GM12878 (cell line): ENCODE results near the gene GPC3. TPM values are rescaled to one million over a fixed set of nuclear protein-coding genes. Genes with fewer than 3 reads are reported as not detected.

Experiments used
- ATAC-seq: fragments of 200-7000 bp; cut with Tn5 transposase; 3 replicates; pipeline ENCODE4 v1.9.1; 2020; ENCODE audit warnings: mild to moderate bottlenecking, moderate library complexity
- BruUV-seq: library from RNA; stranded (reverse); fragments of 400-500 nt; replicated peaks from 2 replicates; lab custom pipeline; 2021; lab: Mats Ljungman, UMichigan
- CTCF ChIA-PET: fragments of 300-600 bp; sonication (Branson Sonifier 250); formaldehyde crosslinking; extraction: SDS; loops from one replicate; lab custom pipeline; 2021; ENCODE audit warnings: inconsistent platforms; lab: Yijun Ruan, JAX
- POLR2A ChIA-PET: fragments of 350-600 bp; formaldehyde crosslinking; extraction: SDS; loops from one replicate; lab custom pipeline; 2021; ENCODE audit warnings: inconsistent platforms; lab: Charles Lee
- RAD21 ChIA-PET: fragments of 300-600 bp; sonication (Branson Sonifier 250); formaldehyde crosslinking; loops from one replicate; lab custom pipeline; 2023; ENCODE audit warnings: antibody characterized with exemption; ENCODE audit not compliant: unreplicated experiment; lab: Charles Lee
- SMC1A ChIA-PET: fragments of 300-600 bp; sonication (Branson Sonifier 250); formaldehyde crosslinking; loops from one replicate; lab custom pipeline; 2023; ENCODE audit not compliant: unreplicated experiment, uncharacterized antibody; lab: Charles Lee
- DNase-seq: peaks from one replicate; pipeline ENCODE4 v3.0.0-alpha.2; 2011; ENCODE audit warnings: low read depth, low spot score
- FAIRE-seq: peaks from 3 replicates; lab custom pipeline; 2011; peaks lifted over from hg19 to GRCh38; lab: Jason Lieb, UNC
- H2AFZ ChIP-seq: 2 replicates; pipeline ENCODE4 v1.6.0; 2011; ENCODE audit warnings: low read depth, low read length, control low read depth; ENCODE audit not compliant: control insufficient read depth
- H3K27ac ChIP-seq: 2 replicates; pipeline ENCODE4 v1.5.1; 2011; ENCODE audit warnings: control low read depth; ENCODE audit not compliant: control insufficient read depth, insufficient read depth
- H3K27me3 ChIP-seq, 2 experiments: replicated peaks in 1 of 2; 2 replicates each; pipeline versions ENCODE4 v1.6.0 to v1.6.1; 2011; ENCODE audit warnings: low read length in 1 of 2; ENCODE audit not compliant: control insufficient read depth in 2 of 2, insufficient read depth in 2 of 2
- H3K36me3 ChIP-seq, 2 experiments: 2 replicates each; pipeline ENCODE4 v1.5.1; 2011; ENCODE audit warnings: low read length in 1 of 2; ENCODE audit not compliant: control insufficient read depth in 2 of 2, insufficient read depth in 2 of 2
- H3K4me1 ChIP-seq: 2 replicates; pipeline ENCODE4 v1.6.1; 2011; ENCODE audit warnings: mild to moderate bottlenecking, low read length, moderate library complexity, mixed read lengths; ENCODE audit not compliant: control insufficient read depth, insufficient read depth
- H3K4me2 ChIP-seq: 2 replicates; pipeline ENCODE4 v1.6.0; 2011; ENCODE audit warnings: control low read depth; ENCODE audit not compliant: control insufficient read depth, insufficient read depth
- H3K4me3 ChIP-seq: fragments of 200-600 bp; sonication (generic); 2 replicates; pipeline ENCODE4 v1.5.1; 2016
- H3K79me2 ChIP-seq: 2 replicates; pipeline ENCODE4 v1.6.0; 2011; ENCODE audit warnings: low read length; ENCODE audit not compliant: control insufficient read depth, insufficient read depth
- H3K9ac ChIP-seq: 2 replicates; pipeline ENCODE4 v1.8.0; 2011; ENCODE audit warnings: low read length, control low read depth, mixed read lengths; ENCODE audit not compliant: control insufficient read depth, insufficient read depth
- H3K9me3 ChIP-seq: replicated peaks from 3 replicates; pipeline ENCODE4 v1.5.1; 2011; ENCODE audit warnings: mild to moderate bottlenecking, low read length; ENCODE audit not compliant: control insufficient read depth, insufficient read depth
- H4K20me1 ChIP-seq: 2 replicates; pipeline ENCODE4 v1.6.0; 2011; ENCODE audit not compliant: control insufficient read depth, insufficient read depth
- IKZF1 ChIP-seq: fragments of 450-650 bp; conservative IDR thresholded peaks from 2 replicates; pipeline ENCODE4 v1.6.1; 2017; ENCODE audit warnings: antibody characterized with exemption, mild to moderate bottlenecking
- MEF2B ChIP-seq: fragments of 450-650 bp; IDR thresholded peaks from 2 replicates; pipeline ENCODE4 v1.6.1; 2018; ENCODE audit warnings: mild to moderate bottlenecking, moderate library complexity; ENCODE audit not compliant: partially characterized antibody, poor library complexity, severe bottlenecking
- MXI1 ChIP-seq: fragments of 150-350 bp; IDR thresholded peaks from 2 replicates; pipeline ENCODE4 v1.6.1; 2011; ENCODE audit warnings: low read depth, mild to moderate bottlenecking, inconsistent platforms, low read length, improper control_type of control experiment
- MYC ChIP-seq: IDR thresholded peaks from 2 replicates; pipeline ENCODE4 v1.6.1; 2011; ENCODE audit warnings: mild to moderate bottlenecking, low read length, moderate library complexity, inconsistent platforms; ENCODE audit not compliant: insufficient read depth, insufficient replicate concordance, insufficient read length, severe bottlenecking
- NR2F1 ChIP-seq: fragments of 450-650 bp; conservative IDR thresholded peaks from 2 replicates; pipeline ENCODE4 v1.6.1; 2017; ENCODE audit warnings: mild to moderate bottlenecking
- PML ChIP-seq: IDR thresholded peaks from 2 replicates; pipeline ENCODE4 v1.6.1; 2012; ENCODE audit warnings: low read length, inconsistent platforms
- RAD21 ChIP-seq: IDR thresholded peaks from 2 replicates; pipeline ENCODE4 v1.6.1; 2011; ENCODE audit warnings: mild to moderate bottlenecking, low read depth, low read length, moderate library complexity; ENCODE audit not compliant: insufficient read depth
- SMAD1 ChIP-seq: fragments of 450-650 bp; IDR thresholded peaks from 2 replicates; pipeline ENCODE4 v1.6.1; 2018; ENCODE audit warnings: mild to moderate bottlenecking, low read depth; ENCODE audit not compliant: partially characterized antibody
- SMAD5 ChIP-seq: IDR thresholded peaks from 2 replicates; pipeline ENCODE4 v1.6.1; 2016; ENCODE audit warnings: antibody characterized with exemption, low read depth
- TARDBP ChIP-seq: IDR thresholded peaks from 2 replicates; pipeline ENCODE4 v1.6.1; 2016; ENCODE audit warnings: borderline replicate concordance
- ZNF384 ChIP-seq: IDR thresholded peaks from 2 replicates; pipeline ENCODE4 v1.6.1; 2012; ENCODE audit warnings: low read depth, mild to moderate bottlenecking, low read length, improper control_type of control experiment, borderline replicate concordance
- WGBS: methylation state at CpG from one replicate; pipeline ENCODE4 v1.1.6; 2016; ENCODE audit warnings: low lambda C conversion rate; ENCODE audit not compliant: insufficient replicate concordance, insufficient coverage; ENCODE audit errors: missing lambda C conversion rate; 5-methylcytosine and 5-hydroxymethylcytosine counted together
- in situ Hi-C: fragments of 300-500 bp; cut with MboI; formaldehyde crosslinking; loops from 9 replicates; pipeline ENCODE4 v1.14.3; 2018; ENCODE audit warnings: mixed read lengths
- intact Hi-C: fragments of 100-400 bp; cut with micrococcal nuclease; formaldehyde crosslinking; loops from one replicate; pipeline ENCODE4 v1.14.2; 2022; ENCODE audit not compliant: unreplicated experiment
- polyA plus RNA-seq, 11 experiments: library from polyadenylated mRNA; depleted of rRNA in 4 of 11; unstranded in 6 of 11; stranded (reverse) in 5 of 11; fragments of >200 nt; fragmentation: Nextera tagmentation in 4 of 11; fragmentation: Illumina TruSeq in 1 of 11; extraction: Ambion mirVana in 4 of 11; extraction: Trizol in 1 of 11; gene quantifications; 1 replicate in 1 of 11; 2 replicates in 10 of 11; pipeline versions ENCODE4 v1.2.1 to v1.2.3, GENCODE V29; 2011 to 2016; ENCODE audit warnings: inconsistent platforms in 2 of 11, missing spikeins in 2 of 11, low read depth in 1 of 11
- total RNA-seq, 4 experiments: library from RNA; depleted of rRNA in 3 of 4; stranded (reverse); fragments of >200 nt in 3 of 4; fragmentation: Illumina TruSeq in 1 of 4; extraction: Trizol in 1 of 4; gene quantifications; 2 replicates each; pipeline versions ENCODE4 v1.2.1 to v1.2.3, GENCODE V29; 2013 to 2021
- TF ChIP-seq, protein P1 (sequence below): IDR thresholded peaks from 2 replicates; pipeline ENCODE4 v1.6.1; 2012; ENCODE audit warnings: improper control_type of control experiment, low read depth, low read length; ENCODE audit not compliant: insufficient replicate concordance
- TF ChIP-seq, protein P2 (sequence below): IDR thresholded peaks from 2 replicates; pipeline ENCODE4 v1.6.1; 2011; ENCODE audit warnings: borderline replicate concordance, low read depth, mild to moderate bottlenecking, moderate library complexity, mixed read lengths, low read length; ENCODE audit not compliant: insufficient read depth; ENCODE audit errors: extremely low read length
- TF ChIP-seq, protein P3 (sequence below): fragments of 450-650 bp; IDR thresholded peaks from 2 replicates; pipeline ENCODE4 v1.6.1; 2018; ENCODE audit warnings: mild to moderate bottlenecking, low read depth, moderate library complexity; ENCODE audit not compliant: partially characterized antibody

GPC3 gene
- total and polyA plus RNA-seq, 10 of the 15 experiments (the other 5 are each of a cell fraction or from before 2014, with no cell fraction given) = 0.09 to 0.82 TPM; not detected in 8

GRCh38 chrX:133650239-133650638 lies 335.2 kb downstream of the GPC3 start (continued):
- TF ChIP-seq, protein P1, sequence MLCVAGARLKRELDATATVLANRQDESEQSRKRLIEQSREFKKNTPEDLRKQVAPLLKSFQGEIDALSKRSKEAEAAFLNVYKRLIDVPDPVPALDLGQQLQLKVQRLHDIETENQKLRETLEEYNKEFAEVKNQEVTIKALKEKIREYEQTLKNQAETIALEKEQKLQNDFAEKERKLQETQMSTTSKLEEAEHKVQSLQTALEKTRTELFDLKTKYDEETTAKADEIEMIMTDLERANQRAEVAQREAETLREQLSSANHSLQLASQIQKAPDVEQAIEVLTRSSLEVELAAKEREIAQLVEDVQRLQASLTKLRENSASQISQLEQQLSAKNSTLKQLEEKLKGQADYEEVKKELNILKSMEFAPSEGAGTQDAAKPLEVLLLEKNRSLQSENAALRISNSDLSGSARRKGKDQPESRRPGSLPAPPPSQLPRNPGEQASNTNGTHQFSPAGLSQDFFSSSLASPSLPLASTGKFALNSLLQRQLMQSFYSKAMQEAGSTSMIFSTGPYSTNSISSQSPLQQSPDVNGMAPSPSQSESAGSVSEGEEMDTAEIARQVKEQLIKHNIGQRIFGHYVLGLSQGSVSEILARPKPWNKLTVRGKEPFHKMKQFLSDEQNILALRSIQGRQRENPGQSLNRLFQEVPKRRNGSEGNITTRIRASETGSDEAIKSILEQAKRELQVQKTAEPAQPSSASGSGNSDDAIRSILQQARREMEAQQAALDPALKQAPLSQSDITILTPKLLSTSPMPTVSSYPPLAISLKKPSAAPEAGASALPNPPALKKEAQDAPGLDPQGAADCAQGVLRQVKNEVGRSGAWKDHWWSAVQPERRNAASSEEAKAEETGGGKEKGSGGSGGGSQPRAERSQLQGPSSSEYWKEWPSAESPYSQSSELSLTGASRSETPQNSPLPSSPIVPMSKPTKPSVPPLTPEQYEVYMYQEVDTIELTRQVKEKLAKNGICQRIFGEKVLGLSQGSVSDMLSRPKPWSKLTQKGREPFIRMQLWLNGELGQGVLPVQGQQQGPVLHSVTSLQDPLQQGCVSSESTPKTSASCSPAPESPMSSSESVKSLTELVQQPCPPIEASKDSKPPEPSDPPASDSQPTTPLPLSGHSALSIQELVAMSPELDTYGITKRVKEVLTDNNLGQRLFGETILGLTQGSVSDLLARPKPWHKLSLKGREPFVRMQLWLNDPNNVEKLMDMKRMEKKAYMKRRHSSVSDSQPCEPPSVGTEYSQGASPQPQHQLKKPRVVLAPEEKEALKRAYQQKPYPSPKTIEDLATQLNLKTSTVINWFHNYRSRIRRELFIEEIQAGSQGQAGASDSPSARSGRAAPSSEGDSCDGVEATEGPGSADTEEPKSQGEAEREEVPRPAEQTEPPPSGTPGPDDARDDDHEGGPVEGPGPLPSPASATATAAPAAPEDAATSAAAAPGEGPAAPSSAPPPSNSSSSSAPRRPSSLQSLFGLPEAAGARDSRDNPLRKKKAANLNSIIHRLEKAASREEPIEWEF = no peak
- TF ChIP-seq TARDBP (no peak), RAD21 (no peak), MYC (no peak), MEF2B (no peak), IKZF1 (no peak), SMAD5 (no peak), MXI1 (no peak)

DNA sequence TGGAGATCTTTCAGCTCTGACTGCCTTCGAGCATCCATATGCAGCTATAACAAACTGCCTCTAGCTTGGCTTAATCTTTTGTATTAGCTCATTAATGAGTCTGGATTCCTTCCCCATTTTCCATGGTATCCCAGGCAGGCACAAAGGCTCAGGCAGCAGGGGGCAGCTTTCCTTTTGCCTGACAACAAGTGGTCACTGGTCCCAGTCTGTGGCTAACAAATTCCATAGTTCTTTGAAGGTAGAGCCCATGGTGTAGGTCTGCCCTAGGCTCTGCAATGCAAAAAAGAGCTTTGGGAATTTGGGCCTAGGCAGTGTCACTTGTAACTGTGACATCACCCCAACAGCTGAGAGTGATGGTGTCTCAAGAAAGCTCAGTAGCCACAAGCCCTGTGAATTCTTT lies 335.7 kb downstream of the GPC3 start:
- Histone ChIP-seq H3K4me1 (no peaks in the 10 kb centered on the region), H3K27me3 (no peaks in the 10 kb centered on the region), H3K36me3 (no peaks in the 10 kb centered on the region), H3K79me2 (no peaks in the 10 kb centered on the region), H3K4me3 (no peak overlapping the region), H4K20me1 (no peaks in the 10 kb centered on the region), H3K4me2 (no peak overlapping the region), H2AFZ (no peak overlapping the region), H3K9ac (no peak overlapping the region), H3K27ac (no peak overlapping the region), H3K9me3 (no peaks in the 10 kb centered on the region)
- ChIA-PET POLR2A (no interaction called here), RAD21 (interaction anchor here (1.5 kb wide), 1 partner anchor 43 kb away, joined by 3 read pairs; no protein-coding TSS in a partner anchor), CTCF (interaction anchor here (0.6 to 1.0 kb wide), 2 partner anchors 12 to 23 kb away, joined by 3 read pairs; no protein-coding TSS in a partner anchor), SMC1A (no interaction called here)
- DNase-seq = no peak
- intact Hi-C loops (no loop called here), in situ Hi-C loops (no loop called here)
- no peak for ATAC-seq
- no TSS peak for BruUV-seq
- FAIRE-seq = no peak
- 0% methylated on average over 1 of the region's 1 CpG for WGBS
- TF ChIP-seq ZNF384 = no peak
- TF ChIP-seq PML = no peak
- TF ChIP-seq, protein P2, sequence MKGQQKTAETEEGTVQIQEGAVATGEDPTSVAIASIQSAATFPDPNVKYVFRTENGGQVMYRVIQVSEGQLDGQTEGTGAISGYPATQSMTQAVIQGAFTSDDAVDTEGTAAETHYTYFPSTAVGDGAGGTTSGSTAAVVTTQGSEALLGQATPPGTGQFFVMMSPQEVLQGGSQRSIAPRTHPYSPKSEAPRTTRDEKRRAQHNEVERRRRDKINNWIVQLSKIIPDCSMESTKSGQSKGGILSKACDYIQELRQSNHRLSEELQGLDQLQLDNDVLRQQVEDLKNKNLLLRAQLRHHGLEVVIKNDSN = no peak
- no peak for TF ChIP-seq NR2F1
- no peak for TF ChIP-seq SMAD1
- TF ChIP-seq, protein P3, sequence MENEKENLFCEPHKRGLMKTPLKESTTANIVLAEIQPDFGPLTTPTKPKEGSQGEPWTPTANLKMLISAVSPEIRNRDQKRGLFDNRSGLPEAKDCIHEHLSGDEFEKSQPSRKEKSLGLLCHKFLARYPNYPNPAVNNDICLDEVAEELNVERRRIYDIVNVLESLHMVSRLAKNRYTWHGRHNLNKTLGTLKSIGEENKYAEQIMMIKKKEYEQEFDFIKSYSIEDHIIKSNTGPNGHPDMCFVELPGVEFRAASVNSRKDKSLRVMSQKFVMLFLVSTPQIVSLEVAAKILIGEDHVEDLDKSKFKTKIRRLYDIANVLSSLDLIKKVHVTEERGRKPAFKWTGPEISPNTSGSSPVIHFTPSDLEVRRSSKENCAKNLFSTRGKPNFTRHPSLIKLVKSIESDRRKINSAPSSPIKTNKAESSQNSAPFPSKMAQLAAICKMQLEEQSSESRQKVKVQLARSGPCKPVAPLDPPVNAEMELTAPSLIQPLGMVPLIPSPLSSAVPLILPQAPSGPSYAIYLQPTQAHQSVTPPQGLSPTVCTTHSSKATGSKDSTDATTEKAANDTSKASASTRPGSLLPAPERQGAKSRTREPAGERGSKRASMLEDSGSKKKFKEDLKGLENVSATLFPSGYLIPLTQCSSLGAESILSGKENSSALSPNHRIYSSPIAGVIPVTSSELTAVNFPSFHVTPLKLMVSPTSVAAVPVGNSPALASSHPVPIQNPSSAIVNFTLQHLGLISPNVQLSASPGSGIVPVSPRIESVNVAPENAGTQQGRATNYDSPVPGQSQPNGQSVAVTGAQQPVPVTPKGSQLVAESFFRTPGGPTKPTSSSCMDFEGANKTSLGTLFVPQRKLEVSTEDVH = no peak
